NCI-H524 treated with DMSO at 0.1 percent for 48 hours (cell line): ENCODE data around the gene CACNA2D2.

Experiments
- DNase-seq: peaks from one replicate; lab custom pipeline; 2025; lab: John Stamatoyannopoulos, UW

The CACNA2D2 gene

DNA sequence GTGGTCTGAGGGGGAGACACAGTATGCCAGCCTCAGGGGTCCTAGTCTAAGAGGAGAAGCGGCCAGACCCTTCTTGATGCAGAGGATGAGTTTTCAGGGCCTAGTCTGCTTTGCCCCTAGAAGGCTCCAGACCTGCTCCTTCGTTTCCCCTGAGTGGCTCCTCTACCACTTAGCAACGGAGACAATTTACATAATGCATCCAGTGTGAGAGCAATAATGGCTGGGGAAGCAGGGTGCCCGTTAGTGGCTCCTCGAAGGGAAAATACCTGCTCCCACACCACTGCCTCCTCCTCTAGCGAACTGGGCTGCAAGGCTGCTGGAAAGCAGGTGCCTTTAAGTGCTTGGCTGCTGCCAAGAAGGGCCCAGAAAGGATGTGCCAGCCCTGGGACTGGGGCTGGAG lies 38.9 kb downstream of the CACNA2D2 start:
- DNase-seq = peak; percentile 49

- no peak for DNase-seq
Measured at GRCh38 chr3:50459785-50460184, 43.6 kb downstream of the CACNA2D2 start.

GRCh38 chr3:50457988-50458387 lies 45.4 kb downstream of the CACNA2D2 start:
- no peak for DNase-seq

DNA sequence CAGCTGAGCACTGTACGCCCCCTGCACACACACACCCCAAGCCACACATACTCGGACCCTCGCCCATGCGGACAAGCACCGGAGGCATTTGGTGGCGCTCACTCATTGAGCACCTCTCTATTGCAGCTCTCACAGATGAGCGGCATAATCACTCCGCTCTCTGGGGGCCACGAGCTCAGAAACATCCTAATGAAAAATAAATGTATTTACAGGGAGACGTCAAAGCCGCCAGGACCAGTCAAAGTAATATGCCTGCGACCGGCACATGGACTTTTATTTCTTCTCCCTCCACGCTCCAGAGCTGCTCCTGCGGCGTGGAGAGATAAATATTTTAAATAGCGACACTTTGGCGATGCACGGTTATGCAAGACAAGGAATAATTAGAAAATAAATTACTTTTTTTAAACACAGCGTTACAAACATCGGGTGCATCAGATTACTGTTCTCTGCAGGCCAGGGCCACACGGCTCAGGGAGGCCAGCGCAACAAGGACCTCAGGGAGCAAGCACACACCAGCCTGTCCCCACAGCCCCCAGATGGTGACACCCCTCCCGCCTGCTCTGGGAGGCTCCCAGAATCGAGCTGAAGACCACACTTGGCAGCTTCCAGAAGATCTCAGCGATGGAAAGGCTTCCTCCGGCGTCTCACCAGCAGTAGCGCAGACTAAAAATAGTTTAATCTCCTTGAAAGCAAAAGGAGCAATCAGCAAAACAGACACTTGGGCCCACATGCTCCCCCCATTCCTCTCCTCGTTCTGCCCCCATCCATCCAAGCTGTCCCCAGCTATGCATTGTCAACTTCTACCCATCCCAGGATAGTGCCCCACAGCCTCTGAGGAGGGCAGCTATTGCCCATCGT lies 48.0 kb downstream of the CACNA2D2 start:
- DNase-seq = no peak

GRCh38 chr3:50454481-50455070 lies 48.9 kb downstream of the CACNA2D2 start:
- DNase-seq = no peak

GRCh38 chr3:50453907-50454306 lies 49.5 kb downstream of the CACNA2D2 start:
- DNase-seq = no peak

DNA sequence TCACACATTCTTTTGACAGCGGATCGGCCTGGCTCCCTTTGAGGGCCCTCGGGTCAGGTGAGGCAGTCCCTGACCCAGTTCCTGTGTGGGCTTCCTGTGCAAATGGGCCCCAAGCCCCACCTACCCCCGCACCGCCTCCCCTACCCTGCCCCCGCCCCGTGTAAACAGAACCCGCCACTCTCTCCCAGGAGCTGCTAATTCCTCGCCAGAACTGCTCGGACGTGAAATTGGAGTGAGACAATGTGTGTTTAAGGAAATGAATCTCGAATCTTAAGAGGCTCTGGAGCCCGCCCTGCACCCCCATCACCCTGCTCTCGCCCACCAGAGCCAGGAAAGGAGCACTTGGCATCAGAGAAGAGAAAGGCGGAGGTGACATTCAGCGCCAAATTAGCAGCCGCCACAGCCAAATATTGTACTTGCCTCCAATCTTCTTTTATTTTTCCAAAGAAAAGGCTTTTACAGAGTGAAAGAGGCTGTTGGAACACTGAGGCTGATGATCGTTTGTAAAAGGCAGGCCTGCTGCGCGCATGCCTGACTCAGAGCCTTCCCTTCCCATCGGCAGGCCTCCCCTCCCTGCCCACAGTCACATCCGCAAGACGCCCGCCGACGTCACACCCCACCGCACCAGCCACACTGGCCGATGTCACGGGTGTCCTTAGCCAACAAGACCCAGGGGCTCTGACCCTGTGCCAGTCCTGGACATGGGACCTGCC lies 53.1 kb downstream of the CACNA2D2 start:
- no peak for DNase-seq

DNA sequence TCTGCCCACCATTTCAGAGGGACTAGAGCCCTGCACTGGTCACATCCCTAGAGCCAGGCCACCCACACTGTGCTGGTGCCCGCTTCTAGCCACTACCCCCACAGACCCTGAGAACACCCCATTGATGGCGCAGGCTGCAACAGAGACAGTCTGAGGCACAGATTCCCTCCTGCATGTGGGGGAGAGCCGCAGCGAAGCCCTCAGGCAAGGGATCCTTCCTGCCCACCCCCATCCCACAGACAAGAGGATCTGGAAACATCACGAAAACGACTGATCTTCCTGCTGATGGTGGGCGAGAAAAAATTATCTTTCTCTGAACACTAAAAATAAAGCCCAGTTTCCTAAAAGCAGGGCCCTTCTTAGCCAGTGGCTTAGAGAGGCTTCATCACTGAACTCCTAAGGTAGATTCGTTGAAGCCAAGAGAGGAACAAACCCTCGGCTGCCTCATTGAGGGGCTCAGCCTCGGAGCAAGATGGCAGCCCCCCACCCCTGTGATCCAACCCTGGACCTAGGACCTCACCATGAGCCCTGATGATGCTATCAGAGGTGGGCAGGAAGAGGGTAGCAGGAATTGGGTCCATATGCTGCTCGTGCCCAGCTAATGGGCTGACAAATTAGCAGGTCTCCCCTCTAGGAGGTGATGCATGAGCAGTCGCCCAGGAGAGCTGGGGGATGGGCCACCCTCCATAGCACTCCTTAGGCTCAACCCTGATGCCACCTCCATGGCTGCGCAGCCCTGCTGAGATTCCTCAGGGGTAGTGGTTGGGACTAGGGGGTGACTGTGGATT lies 54.5 kb downstream of the CACNA2D2 start:
- DNase-seq = no peak

DNA sequence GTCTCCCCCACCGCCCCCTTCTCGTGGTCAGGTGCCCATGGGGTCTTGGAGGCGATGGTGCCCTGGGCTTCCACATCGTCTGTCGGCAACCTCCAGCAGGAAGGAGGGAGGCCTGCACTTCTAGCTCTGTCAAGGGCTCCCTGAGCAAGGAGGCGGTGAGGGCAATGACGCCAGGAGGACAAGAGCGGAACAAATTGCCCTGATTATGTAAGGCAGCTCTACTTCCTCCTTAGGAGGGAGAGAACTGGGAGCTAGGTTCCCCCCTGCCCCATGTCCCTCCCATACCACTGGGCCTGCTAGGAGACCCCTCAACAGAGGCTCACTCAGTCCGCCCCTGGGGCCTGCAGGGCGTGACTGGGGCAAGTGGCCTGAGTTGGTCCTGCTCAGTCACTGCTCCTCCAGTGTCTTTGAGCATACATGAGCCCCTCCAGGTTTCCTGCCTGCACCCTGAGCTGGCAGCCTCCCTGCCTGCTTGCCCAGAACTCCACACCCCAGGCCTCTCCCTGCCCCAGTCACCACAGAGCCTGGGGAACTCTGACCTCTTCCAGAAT lies 56.1 kb downstream of the CACNA2D2 start:
- DNase-seq = no peak

DNA sequence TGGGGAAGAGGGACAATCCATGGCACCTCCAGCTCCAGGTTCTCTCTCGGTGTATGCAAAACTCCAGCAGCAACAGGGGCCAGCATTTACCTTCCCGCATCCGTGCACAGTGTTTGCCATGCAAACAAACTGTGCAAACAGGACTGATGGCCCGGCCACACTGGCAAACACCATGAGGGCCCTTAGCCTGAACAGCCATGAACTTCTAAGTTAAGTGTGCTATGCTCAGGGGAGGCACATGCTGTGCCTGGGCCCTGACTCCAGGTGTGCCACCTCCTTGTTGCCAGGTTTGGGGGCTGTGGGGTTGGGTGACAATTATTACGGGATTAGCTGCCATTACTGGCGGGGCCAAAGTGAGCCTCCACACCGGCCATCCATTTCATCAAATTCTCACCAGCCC lies 57.5 kb downstream of the CACNA2D2 start:
- no peak for DNase-seq

GRCh38 chr3:50444782-50445181 lies 58.7 kb downstream of the CACNA2D2 start:
- no peak for DNase-seq

DNA sequence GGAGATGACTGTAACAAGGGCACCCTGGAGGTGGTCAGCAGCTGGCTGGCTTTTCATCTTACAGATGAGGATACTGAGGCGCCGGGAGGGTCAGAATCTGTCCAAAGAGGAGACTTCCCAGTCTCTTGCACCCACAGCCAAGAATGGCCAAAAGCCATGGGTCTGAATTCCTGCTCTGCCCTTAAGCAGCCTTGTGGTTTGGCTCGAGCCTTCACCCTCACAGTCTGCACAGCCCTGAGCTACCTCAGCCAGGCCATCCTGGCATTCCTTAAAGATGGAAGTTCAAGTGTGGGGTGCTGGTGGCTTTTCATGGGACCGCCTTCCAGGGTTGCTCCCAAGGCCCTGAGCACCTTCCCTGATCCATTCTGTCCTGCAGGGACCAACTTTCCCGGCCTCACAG lies 59.2 kb downstream of the CACNA2D2 start:
- no peak for DNase-seq

DNA sequence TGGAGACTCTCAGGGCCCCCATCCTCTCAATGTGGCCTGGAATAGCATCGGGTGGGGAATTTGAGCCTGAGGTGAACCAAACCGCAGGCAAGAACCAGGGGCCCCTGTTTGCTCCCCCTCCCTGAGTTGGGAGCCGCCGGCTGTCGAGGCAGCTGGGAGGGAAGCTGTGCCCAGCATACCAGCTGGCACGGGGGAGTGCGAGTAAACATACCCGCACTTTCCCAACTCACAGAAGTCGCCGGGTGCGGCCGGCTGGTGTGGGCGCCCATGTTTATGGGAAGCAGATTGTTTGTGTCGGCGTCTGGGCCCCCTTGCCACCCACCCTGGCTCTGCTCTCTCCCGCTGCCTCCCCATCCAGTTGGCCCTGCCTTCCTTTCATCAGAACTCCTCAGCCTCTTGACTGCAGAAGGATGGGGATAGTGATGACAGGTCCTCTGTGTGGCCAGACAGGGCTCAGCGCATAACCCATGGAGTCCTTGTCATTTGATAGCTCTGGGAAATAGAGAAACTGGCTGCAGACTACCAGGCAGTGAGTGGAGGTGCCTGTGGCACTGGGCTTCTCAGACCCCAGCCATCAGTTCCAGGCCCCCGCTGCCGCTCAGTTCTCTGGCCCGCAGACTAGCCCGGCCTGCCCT lies 60.4 kb downstream of the CACNA2D2 start:
- DNase-seq = peak; percentile 89

GRCh38 chr3:50441424-50442217 lies 61.8 kb downstream of the CACNA2D2 start:
- DNase-seq = no peak

DNA sequence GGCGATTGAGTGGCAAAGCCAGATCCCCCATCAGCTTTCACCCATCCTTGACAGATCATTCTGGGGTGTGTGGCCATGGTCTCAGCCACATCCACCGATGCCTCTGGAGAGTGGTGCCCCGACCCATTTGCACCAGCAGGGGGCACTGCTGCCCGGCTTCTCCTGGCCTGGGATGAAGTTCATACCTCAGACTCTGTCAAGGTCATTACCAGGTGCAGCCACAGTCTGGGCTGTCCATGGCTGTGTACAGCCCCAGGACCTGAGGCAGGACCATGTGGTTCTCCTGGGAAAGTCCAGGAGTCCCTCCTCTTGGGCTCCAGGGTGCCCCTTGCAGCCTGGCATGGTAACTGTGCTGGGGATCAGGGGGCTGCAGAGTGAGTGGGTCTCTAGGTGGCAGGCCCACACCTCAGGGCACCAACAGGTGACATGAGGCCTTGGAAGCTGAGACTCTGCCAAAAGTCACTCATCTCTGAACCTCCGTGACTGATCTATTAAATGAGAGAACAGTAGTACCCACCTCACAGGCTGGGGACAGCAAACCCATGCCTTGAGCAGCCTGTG lies 67.2 kb downstream of the CACNA2D2 start:
- no peak for DNase-seq

- DNase-seq = no peak
Measured at GRCh38 chr3:50435371-50436113, 67.9 kb downstream of the CACNA2D2 start.

- DNase-seq = no peak
Measured at GRCh38 chr3:50433954-50434353, 69.5 kb downstream of the CACNA2D2 start.

DNA sequence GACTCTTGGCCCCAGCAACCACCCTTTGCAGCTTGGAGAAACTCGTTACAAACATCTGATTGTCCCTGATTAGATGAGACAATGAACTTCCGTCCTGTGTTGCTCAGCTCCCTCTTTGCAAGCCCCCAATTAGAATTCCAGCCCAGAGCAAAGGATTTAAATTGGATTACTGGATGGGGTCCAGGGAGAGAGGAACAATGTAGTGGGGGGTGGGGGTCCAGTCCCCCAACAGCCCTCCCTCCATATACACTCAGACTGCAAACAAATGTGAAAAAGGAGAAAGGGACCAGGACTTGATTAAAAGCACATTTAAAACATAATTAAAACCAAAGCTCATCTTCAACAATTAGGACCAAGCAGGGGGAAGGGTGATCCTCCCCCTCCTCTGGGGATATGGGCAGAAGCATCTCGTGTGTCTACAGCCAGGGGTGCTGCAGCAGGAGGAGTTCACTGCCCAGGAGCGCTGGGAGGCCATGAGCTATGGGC lies 72.4 kb downstream of the CACNA2D2 start:
- no peak for DNase-seq

DNA sequence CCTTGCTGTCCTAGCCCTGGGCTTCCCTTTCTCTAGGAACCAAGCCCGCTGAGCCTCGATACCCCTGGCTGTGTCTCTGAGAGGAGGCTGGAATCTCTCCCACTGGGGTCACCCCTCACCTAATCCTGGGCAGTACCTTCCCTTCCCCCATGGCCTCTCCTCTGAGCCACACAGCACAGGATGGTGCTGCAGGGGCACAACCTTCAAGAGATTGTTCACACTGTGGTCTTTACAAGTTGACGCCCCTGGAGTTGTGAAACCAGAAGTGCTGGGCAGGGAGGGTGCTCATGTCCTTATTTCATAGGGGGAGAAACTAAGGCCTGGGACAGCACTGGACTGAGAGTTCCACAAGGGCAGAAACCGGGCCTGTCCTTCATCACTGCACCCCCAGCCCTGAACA lies 73.2 kb downstream of the CACNA2D2 start:
- no peak for DNase-seq
